ENCODE data around the gene GYPA. TPM values are rescaled to one million over a fixed set of nuclear protein-coding genes. Genes with fewer than 3 reads are reported as not detected.
"Not testable (repeated sequence)": the region's sequence is repeated elsewhere in the genome, so short reads cannot be mapped to it uniquely, and the experiment has no call there.

The GYPA gene
- total and polyA plus RNA-seq, 12 donors: 1.3 to 6.2 TPM; not detected in 10

DNA sequence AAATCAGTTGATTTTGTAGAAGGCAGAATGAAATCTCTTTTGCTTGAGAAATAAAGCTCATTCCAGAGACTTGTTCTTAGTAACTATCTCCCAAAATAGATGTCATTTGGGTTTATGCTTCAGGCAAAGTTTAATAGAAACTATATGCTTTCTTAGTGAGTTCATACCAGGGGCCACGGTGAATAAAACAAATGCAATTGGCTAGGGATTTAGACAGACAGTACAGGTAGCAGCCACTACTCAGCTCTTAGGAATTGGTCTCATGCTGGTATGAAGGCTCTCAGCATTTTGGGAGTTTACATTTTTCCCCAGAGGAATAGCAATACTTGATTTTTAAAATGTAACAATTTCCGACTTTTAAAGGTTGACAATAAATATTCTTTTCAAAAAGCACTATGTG, 27.0 kb downstream of the GYPA start:
- no peaks in the 10 kb centered on the region for H3K4me1 ChIP-seq (replicated peaks in 1 of 2)
- intact Hi-C loops (cut with DNase I): no loop called here
- no peaks in the 10 kb centered on the region for H3K9me3 ChIP-seq (replicated peaks in 1 of 3)
- WGBS, 4 donors: 66 to 91% (median 79%) methylated on average over 2 of the region's 2 CpGs
- H3K4me3 ChIP-seq: no peak overlapping the region
- no peaks in the 10 kb centered on the region for H3K27me3 ChIP-seq
- no peaks in the 10 kb centered on the region for H3K36me3 ChIP-seq (replicated peaks in 1 of 2)
- no peak overlapping the region for H3K27ac ChIP-seq
- no peak for DNase-seq
- no peak for TF ChIP-seq POLR2A (IDR thresholded peaks at IDR 0.05)
- TF ChIP-seq, protein P1, sequence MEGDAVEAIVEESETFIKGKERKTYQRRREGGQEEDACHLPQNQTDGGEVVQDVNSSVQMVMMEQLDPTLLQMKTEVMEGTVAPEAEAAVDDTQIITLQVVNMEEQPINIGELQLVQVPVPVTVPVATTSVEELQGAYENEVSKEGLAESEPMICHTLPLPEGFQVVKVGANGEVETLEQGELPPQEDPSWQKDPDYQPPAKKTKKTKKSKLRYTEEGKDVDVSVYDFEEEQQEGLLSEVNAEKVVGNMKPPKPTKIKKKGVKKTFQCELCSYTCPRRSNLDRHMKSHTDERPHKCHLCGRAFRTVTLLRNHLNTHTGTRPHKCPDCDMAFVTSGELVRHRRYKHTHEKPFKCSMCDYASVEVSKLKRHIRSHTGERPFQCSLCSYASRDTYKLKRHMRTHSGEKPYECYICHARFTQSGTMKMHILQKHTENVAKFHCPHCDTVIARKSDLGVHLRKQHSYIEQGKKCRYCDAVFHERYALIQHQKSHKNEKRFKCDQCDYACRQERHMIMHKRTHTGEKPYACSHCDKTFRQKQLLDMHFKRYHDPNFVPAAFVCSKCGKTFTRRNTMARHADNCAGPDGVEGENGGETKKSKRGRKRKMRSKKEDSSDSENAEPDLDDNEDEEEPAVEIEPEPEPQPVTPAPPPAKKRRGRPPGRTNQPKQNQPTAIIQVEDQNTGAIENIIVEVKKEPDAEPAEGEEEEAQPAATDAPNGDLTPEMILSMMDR (IDR thresholded peaks at IDR 0.05): no peak

DNA sequence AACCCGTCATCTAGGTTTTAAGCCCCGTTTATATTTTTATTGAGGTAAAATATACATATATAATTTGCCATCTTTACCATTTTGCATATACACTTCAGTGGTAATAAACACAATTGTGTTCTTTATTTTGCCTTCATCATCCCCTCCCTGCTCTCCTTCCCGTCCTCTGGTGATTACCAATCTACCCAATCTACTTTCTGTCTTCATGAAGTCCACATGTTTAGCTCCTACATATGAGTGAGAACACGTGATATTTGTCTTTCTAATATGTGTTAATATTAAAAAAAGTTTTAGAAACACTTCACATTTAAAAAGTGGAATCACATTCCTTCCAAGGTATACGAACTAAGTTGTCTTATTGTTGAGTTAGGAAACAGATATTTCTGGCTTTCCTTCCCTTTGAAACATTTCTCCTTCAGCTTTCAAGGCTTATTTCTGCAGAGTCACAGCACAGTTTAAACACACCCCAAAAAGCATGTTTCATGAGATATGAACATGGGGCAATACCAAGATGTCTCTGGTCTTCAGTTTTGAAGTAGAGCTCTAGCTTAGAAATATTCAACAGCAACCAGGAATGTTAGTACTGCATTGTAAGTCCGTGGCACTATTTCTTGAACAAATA, 35.9 kb downstream of the GYPA start:
- TF ChIP-seq, protein P1 (IDR thresholded peaks at IDR 0.05): no peak
- TF ChIP-seq POLR2A (IDR thresholded peaks at IDR 0.05): no peak
- Histone ChIP-seq H3K36me3 (replicated peaks in 1 of 2) (no peaks in the 10 kb centered on the region), H3K27me3 (no peaks in the 10 kb centered on the region), H3K4me3 (no peak overlapping the region), H3K27ac (no peak overlapping the region), H3K4me1 (replicated peaks in 1 of 2) (no peaks in the 10 kb centered on the region), H3K9me3 (replicated peaks in 1 of 3) (no peaks in the 10 kb centered on the region)
- intact Hi-C loops (cut with DNase I): no loop called here
- WGBS, 4 donors: 79 to 86% (median 83%) methylated on average over 6 of the region's 6 CpGs
- DNase-seq: no peak

DNA sequence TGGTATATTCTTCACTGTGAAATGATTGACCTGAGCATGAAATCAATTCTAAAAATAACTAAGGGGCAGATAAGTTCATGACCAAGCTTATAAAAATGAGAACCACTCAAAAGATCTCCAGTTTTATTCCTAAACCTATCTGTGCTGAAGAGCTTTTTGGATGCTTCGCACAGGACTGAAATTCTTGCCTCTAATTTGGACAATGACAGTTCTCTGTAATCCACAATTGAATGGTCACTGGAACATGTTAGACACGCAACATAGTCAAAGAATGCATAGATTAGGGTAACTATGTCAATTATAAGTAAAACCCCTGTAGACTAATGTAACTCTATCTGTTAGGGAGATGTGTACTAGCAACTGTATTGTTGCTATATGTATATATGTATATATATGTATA, 42.7 kb downstream of the GYPA start:
- H3K27me3 ChIP-seq; H3K36me3 ChIP-seq (replicated peaks in 1 of 2); intact Hi-C loops (cut with DNase I); H3K4me1 ChIP-seq (replicated peaks in 1 of 2); H3K27ac ChIP-seq; DNase-seq; H3K9me3 ChIP-seq (replicated peaks in 1 of 3); H3K4me3 ChIP-seq: not testable (repeated sequence)
- 78 to 95% (median 85%) methylated on average over 1 to 2 of the region's 2 CpGs for WGBS, 4 donors

- H3K27ac ChIP-seq; DNase-seq; H3K27me3 ChIP-seq; H3K9me3 ChIP-seq (replicated peaks in 1 of 3); H3K36me3 ChIP-seq (replicated peaks in 1 of 2); H3K4me1 ChIP-seq (replicated peaks in 1 of 2); intact Hi-C loops (cut with DNase I); H3K4me3 ChIP-seq: not testable (repeated sequence)
- 41 to 74% (median 58%) methylated on average over 3 to 4 of the region's 4 CpGs for WGBS, 4 donors
These were observed 46.5 kb downstream of the GYPA start for GRCh38 chr4:144093995-144094394.

DNA sequence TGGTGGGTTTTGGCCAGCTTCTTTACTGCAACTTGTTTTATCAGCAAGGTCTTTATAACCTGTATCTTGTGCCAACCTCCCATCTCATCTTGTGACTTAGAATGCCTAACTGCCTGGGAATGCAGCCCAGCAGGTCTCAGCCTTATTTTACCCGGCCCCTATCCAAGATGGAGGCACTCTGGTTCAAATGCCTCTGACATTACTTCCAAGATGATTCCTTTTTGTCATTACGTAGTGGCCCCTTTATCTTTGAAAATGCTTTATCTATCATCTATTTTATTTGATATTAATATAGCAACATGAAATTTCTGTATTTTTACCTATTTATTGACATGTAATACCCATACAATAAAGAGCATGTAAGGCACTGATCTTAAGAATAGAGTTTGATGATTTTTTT, 49.3 kb downstream of the GYPA start:
- H3K27me3 ChIP-seq; intact Hi-C loops (cut with DNase I); H3K36me3 ChIP-seq (replicated peaks in 1 of 2); DNase-seq; H3K4me1 ChIP-seq (replicated peaks in 1 of 2); H3K9me3 ChIP-seq (replicated peaks in 1 of 3); H3K4me3 ChIP-seq; H3K27ac ChIP-seq: not testable (repeated sequence)
- WGBS, 4 donors: 85 to 91% (median 87%) methylated on average over 2 of the region's 2 CpGs

DNA sequence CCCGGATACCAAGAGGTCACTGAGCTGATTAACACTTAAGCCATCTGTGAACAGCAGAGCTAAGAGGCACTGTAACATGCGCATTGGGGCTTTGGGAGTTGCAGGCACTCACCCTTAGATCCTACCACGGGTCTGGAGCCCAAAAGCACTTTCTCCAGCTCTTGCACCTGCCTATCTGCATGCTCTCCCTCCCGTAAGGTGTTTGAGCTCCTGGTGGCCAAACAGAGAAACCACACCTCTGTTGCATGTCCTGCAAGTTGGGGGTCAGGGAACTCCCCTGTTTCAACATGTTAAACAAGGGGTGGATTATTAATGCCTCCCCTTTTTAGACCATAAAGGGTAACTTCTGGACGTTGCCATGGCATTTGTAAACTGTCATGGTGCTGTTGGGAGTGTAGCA, 49.8 kb downstream of the GYPA start:
- H3K36me3 ChIP-seq (replicated peaks in 1 of 2): no peaks in the 10 kb centered on the region

DNA sequence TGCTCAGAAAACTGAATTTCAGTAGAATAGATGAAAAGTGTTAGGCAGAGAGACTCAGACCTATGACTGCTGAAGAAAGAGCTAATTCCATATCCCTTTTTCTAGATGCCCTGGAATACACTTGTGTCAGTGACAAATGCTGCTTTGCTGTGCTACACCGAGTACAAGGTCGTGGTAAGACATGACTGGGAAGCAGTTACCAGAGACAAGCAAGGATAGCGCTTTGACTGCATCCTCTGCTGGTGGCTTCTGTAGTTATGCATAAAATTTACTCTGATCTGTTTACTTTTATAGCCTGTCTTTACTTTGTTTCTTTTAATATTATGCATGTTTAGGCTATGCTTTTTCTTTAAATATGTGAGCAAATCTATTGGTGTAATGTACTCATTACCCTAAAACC, 58.5 kb downstream of the GYPA start:
- peak in 1 of 7 donors; percentile 13 for DNase-seq
- H3K4me3 ChIP-seq; H3K27me3 ChIP-seq; H3K36me3 ChIP-seq (replicated peaks in 1 of 2); intact Hi-C loops (cut with DNase I); H3K4me1 ChIP-seq (replicated peaks in 1 of 2); H3K27ac ChIP-seq; H3K9me3 ChIP-seq (replicated peaks in 1 of 3): not testable (repeated sequence)
- WGBS, 4 donors: 42 to 58% (median 48%) methylated on average over 3 of the region's 3 CpGs

More for the DNA sequence above, 49.8 kb downstream of the GYPA start:
- no peak for DNase-seq
- Histone ChIP-seq H3K27ac (no peak overlapping the region), H3K4me1 (replicated peaks in 1 of 2) (no peaks in the 10 kb centered on the region), H3K9me3 (replicated peaks in 1 of 3) (no peaks in the 10 kb centered on the region), H3K27me3 (no peaks in the 10 kb centered on the region), H3K4me3 (no peak overlapping the region)
- TF ChIP-seq, protein P1 (IDR thresholded peaks at IDR 0.05): no peak
- no peak for TF ChIP-seq POLR2A (IDR thresholded peaks at IDR 0.05)
- intact Hi-C loops (cut with DNase I): no loop called here
- 73 to 76% (median 74%) methylated on average over 4 to 5 of the region's 5 CpGs for WGBS, 4 donors

GRCh38 chr4:144080135-144080534, 60.4 kb downstream of the GYPA start:
- H3K27ac ChIP-seq; DNase-seq; H3K36me3 ChIP-seq (replicated peaks in 1 of 2); H3K9me3 ChIP-seq (replicated peaks in 1 of 3); H3K4me3 ChIP-seq; intact Hi-C loops (cut with DNase I); H3K4me1 ChIP-seq (replicated peaks in 1 of 2); H3K27me3 ChIP-seq: not testable (repeated sequence)
- WGBS, 4 donors: 69 to 84% (median 75%) methylated on average over 3 to 4 of the region's 4 CpGs

All from adrenal gland (tissue), 12 donors.